Heart right ventricle (tissue), 16 donors: ENCODE results near the gene NCKAP5. TPM values are rescaled to one million over a fixed set of nuclear protein-coding genes. Genes with fewer than 3 reads are reported as not detected.

Source experiments
- ATAC-seq, 8 donors: fragments of 200-7000 bp; cut with Tn5 transposase; one replicate each; pipeline ENCODE4 v1.9.1; 2020; ENCODE audit warnings: mild to moderate bottlenecking in 8 of 8, moderate library complexity in 8 of 8, moderate number of reproducible peaks in 1 of 8
- DNase-seq, 2 donors: peaks; one replicate each; pipeline ENCODE4 v3.0.0-alpha.2; 2020
- H3K27ac ChIP-seq, 10 donors: fragments of 200-600 bp; sonication (generic) in 2 of 10; one replicate each; pipeline versions ENCODE4 v1.5.0 to v1.8.0; 2020 to 2022; ENCODE audit warnings: mild to moderate bottlenecking in 3 of 10
- H3K27me3 ChIP-seq, 7 donors: fragments of 200-600 bp; one replicate each; pipeline ENCODE4 v1.8.0; 2021 to 2022; ENCODE audit warnings: mild to moderate bottlenecking in 2 of 7
- H3K36me3 ChIP-seq, 9 donors: fragments of 200-600 bp; sonication (generic) in 1 of 9; one replicate each; pipeline versions ENCODE4 v1.5.0 to v1.8.0; 2020 to 2022; ENCODE audit warnings: mild to moderate bottlenecking in 2 of 9
- H3K4me1 ChIP-seq, 9 donors: fragments of 200-600 bp; sonication (generic) in 1 of 9; one replicate each; pipeline versions ENCODE4 v1.5.0 to v1.8.0; 2020 to 2022; ENCODE audit warnings: mild to moderate bottlenecking in 4 of 9
- H3K4me3 ChIP-seq, 10 donors: fragments of 200-600 bp; sonication (generic) in 2 of 10; one replicate each; pipeline versions ENCODE4 v1.5.0 to v1.8.0; 2020 to 2022; ENCODE audit warnings: mild to moderate bottlenecking in 7 of 10, moderate library complexity in 2 of 10
- H3K9me3 ChIP-seq, 11 donors: fragments of 200-600 bp in 10 of 11; sonication (generic) in 2 of 11; one replicate each; pipeline versions ENCODE4 v1.5.0 to v1.8.0; 2013 to 2022; ENCODE audit warnings: mild to moderate bottlenecking in 2 of 11, control low read depth in 1 of 11, moderate library complexity in 1 of 11
- CTCF ChIP-seq, 9 donors: fragments of 200-600 bp; sonication (generic) in 2 of 9; IDR thresholded peaks; one replicate each; pipeline versions ENCODE4 v1.5.0 to v1.8.0; 2021 to 2022; ENCODE audit warnings: antibody characterized with exemption in 9 of 9, mild to moderate bottlenecking in 5 of 9, moderate library complexity in 1 of 9
- WGBS, 2 donors: extraction: QIAGEN DNeasy Blood & Tissue Kit; methylation state at CpG; one replicate each; pipeline ENCODE4 v1.1.7; 2013; ENCODE audit warnings: inconsistent platforms in 1 of 2; 5-methylcytosine and 5-hydroxymethylcytosine counted together
- intact Hi-C, 10 donors: fragments of 100-400 bp; cut with DNase I; formaldehyde crosslinking; loops; one replicate each; pipeline versions ENCODE4 v1.11.1 to v1.14.2; 2022
- polyA plus RNA-seq, 2 donors: library from polyadenylated mRNA; stranded (reverse); fragments of 200-250 nt; gene quantifications; one replicate each; pipeline ENCODE4 v1.2.3, GENCODE V29; 2013
- total RNA-seq, 10 donors: library from RNA; stranded (reverse); fragmentation: NEBNext Ultra II Directional in 3 of 10; extraction: Animal tissue kit (Norgen Biotek cat#: 25700) in 3 of 10; gene quantifications; one replicate each; pipeline versions ENCODE4 v1.2.1 to v1.2.4, GENCODE V29; 2021 to 2023
- donor health status: Arrhythmogenic right ventricular cardiomyopathy.
- donor health status: ischemic (EF 13 %, LVEDD 7.1; RV severe dilation, severe dysfunction).
- donor health status: healthy with polysubstance abuse.
- donor health status: DM: no; HTN: yes; CAD: no.
- donor health status: DM: no; HTN: no; CAD: no.
- donor health status: ischemic (EF 25% LVEDD 6.9; RV normal size, moderate dysfunction).
- donor health status: ischemic (EF 25% LVEDD 5.7; RV mildly dilated, moderate dysfunction).
- donor health status: healthy.
- donor health status: DM: yes; HTN: yes; CAD: no.
- donor health status: Ischemic cardiomyopathy.
- donor health status: ischemic (EF 35%, LVEDD 5.7; RV mildly dilated, moderate dysfunction).
- donor health status: nonischemic (EF 11% LVEDD 7.7; RV severe dilation, severe dysfunction).
- donor health status: DM: yes; HTN: yes; CAD: no.
- donor health status: PGD.
- donor health status: ischemic (EF 29% LVEDD 5.4; RV normal size, mild dysfunction).
- donor health status: nonischemic (EF 23%, LVEDD 6.1; RV moderate dilation, normal function).

The NCKAP5 gene
- total and polyA plus RNA-seq, 12 donors = 0.57 to 11.7 (median 6.2) TPM

GRCh38 chr2:133120310-133120709 is 448.0 kb downstream of the NCKAP5 start:
- 74 to 79% methylated on average over 1 of the region's 1 CpG for WGBS, 2 donors
- H3K9me3 ChIP-seq = no peaks in the 10 kb centered on the region
- H3K27me3 ChIP-seq = no peaks in the 10 kb centered on the region
- no peak overlapping the region for H3K27ac ChIP-seq
- peaks cover 0 to 14% (median 0%) of the 10 kb centered on the region in 9 donors for H3K4me1 ChIP-seq
- H3K4me3 ChIP-seq = no peak overlapping the region
- intact Hi-C loops = no loop called here
- H3K36me3 ChIP-seq = no peaks in the 10 kb centered on the region
- ATAC-seq (no peak), DNase-seq (no peak)
- TF ChIP-seq CTCF (IDR thresholded peaks at IDR 0.05) = no peak

GRCh38 chr2:133110201-133110600 is 458.1 kb downstream of the NCKAP5 start:
- Histone ChIP-seq H3K27ac (no peak overlapping the region), H3K4me3 (no peak overlapping the region), H3K4me1 (peaks cover 0 to 14% (median 0%) of the 10 kb centered on the region in 9 donors), H3K36me3 (no peaks in the 10 kb centered on the region), H3K27me3 (no peaks in the 10 kb centered on the region), H3K9me3 (no peaks in the 10 kb centered on the region)
- ATAC-seq = no peak
- intact Hi-C loops = no loop called here
- TF ChIP-seq CTCF (IDR thresholded peaks at IDR 0.05) = no peak
- WGBS, 2 donors = 83 to 91% methylated on average over 4 of the region's 4 CpGs
- DNase-seq = no peak

- Histone ChIP-seq H3K4me3 (no peak overlapping the region), H3K27ac (no peak overlapping the region), H3K4me1 (peaks cover 0 to 14% (median 0%) of the 10 kb centered on the region in 9 donors), H3K27me3 (no peaks in the 10 kb centered on the region), H3K9me3 (no peaks in the 10 kb centered on the region), H3K36me3 (no peaks in the 10 kb centered on the region)
- intact Hi-C loops = loop anchor here in 1 of 10 donors (1.0 kb wide), 1 partner anchor 30 kb away; no protein-coding TSS in a partner anchor
- no peak for TF ChIP-seq CTCF (IDR thresholded peaks at IDR 0.05)
- WGBS, 2 donors = 89 to 95% methylated on average over 4 of the region's 4 CpGs
- no peak for DNase-seq
- no peak for ATAC-seq
These were observed 458.5 kb downstream of the NCKAP5 start for GRCh38 chr2:133109772-133110171.

GRCh38 chr2:133107058-133107815 is 461.0 kb downstream of the NCKAP5 start:
- Histone ChIP-seq H3K4me1 (peaks cover 0 to 14% (median 0%) of the 10 kb centered on the region in 9 donors), H3K27me3 (no peaks in the 10 kb centered on the region), H3K27ac (no peak overlapping the region), H3K9me3 (no peaks in the 10 kb centered on the region), H3K36me3 (no peaks in the 10 kb centered on the region), H3K4me3 (no peak overlapping the region)
- no peak for TF ChIP-seq CTCF (IDR thresholded peaks at IDR 0.05)
- peak; percentile 21 to 24 for DNase-seq
- ATAC-seq = peak in 7 of 8 donors; percentile 66 to 97 (median 88)
- 80 to 83% methylated on average over 9 of the region's 9 CpGs for WGBS, 2 donors
- intact Hi-C loops = no loop called here
